Fibroblast of lung (primary cell): ENCODE results near the gene MAPT. TPM values are rescaled to one million over a fixed set of nuclear protein-coding genes. Genes with fewer than 3 reads are reported as not detected.
A peak's percentile ranks its signal among the peaks of the same experiment; 100 is the strongest.

Source experiments
- DNase-seq, 2 donors: peaks; one replicate each; pipeline versions ENCODE4 v3.0.0 to v3.0.0-alpha.2; 2010; ENCODE audit warnings: low read depth in 2 of 2
- H2AFZ ChIP-seq: 2 replicates; pipeline ENCODE4 v1.5.1; 2012; ENCODE audit warnings: low read length, control low read depth, inconsistent platforms
- H3K27ac ChIP-seq: 2 replicates; pipeline ENCODE4 v1.5.1; 2011; ENCODE audit warnings: low read length, control low read depth; ENCODE audit not compliant: insufficient read depth
- H3K27me3 ChIP-seq: 2 replicates; pipeline ENCODE4 v1.5.1; 2011; ENCODE audit warnings: mild to moderate bottlenecking, low read length; ENCODE audit not compliant: control insufficient read depth, insufficient read depth
- H3K36me3 ChIP-seq: 2 replicates; pipeline ENCODE4 v1.5.1; 2011; ENCODE audit warnings: low read length; ENCODE audit not compliant: control insufficient read depth, insufficient read depth
- H3K4me1 ChIP-seq: 2 replicates; pipeline ENCODE4 v1.5.1; 2011; ENCODE audit warnings: low read length; ENCODE audit not compliant: control insufficient read depth, insufficient read depth; ENCODE audit errors: extremely low read depth
- H3K4me2 ChIP-seq: 2 replicates; pipeline ENCODE4 v1.5.1; 2011; ENCODE audit warnings: low read length, control low read depth; ENCODE audit not compliant: insufficient read depth; ENCODE audit errors: extremely low read depth
- H3K4me3 ChIP-seq, 4 experiments: fragments of 200-600 bp in 1 of 4; sonication (generic) in 1 of 4; replicated peaks in 1 of 4; 2 replicates each; pipeline ENCODE4 v1.5.1; 2011 to 2016; ENCODE audit warnings: low read length in 4 of 4, low read depth in 3 of 4, mild to moderate bottlenecking in 3 of 4, control low read depth in 2 of 4, inconsistent platforms in 1 of 4, mixed read lengths in 1 of 4; ENCODE audit not compliant: insufficient read depth in 1 of 4; ENCODE audit errors: control extremely low read depth in 1 of 4
- H3K79me2 ChIP-seq: 2 replicates; pipeline ENCODE4 v1.5.1; 2012; ENCODE audit warnings: mild to moderate bottlenecking, low read length, inconsistent platforms; ENCODE audit not compliant: control insufficient read depth, insufficient read depth
- H3K9ac ChIP-seq: 2 replicates; pipeline ENCODE4 v1.5.1; 2011; ENCODE audit warnings: mild to moderate bottlenecking, low read length, control low read depth; ENCODE audit not compliant: insufficient read depth
- H3K9me3 ChIP-seq: 2 replicates; pipeline ENCODE4 v1.5.1; 2012; ENCODE audit warnings: low read depth, low read length; ENCODE audit not compliant: control insufficient read depth, insufficient read depth
- H4K20me1 ChIP-seq: 2 replicates; pipeline ENCODE4 v1.5.1; 2011; ENCODE audit warnings: low read length; ENCODE audit not compliant: control insufficient read depth, insufficient read depth; ENCODE audit errors: extremely low read depth
- CTCF ChIP-seq, 2 donors: IDR thresholded peaks in 1 of 2; conservative IDR thresholded peaks in 1 of 2; 1 replicate in 1 of 2; 2 replicates in 1 of 2; pipeline ENCODE4 v1.5.1; 2011 to 2012; ENCODE audit warnings: low read length in 2 of 2, control low read depth in 1 of 2, inconsistent platforms in 1 of 2, low read depth in 1 of 2, mild to moderate bottlenecking in 1 of 2
- EZH2 ChIP-seq: IDR thresholded peaks from 2 replicates; pipeline ENCODE4 v1.5.1; 2012; ENCODE audit warnings: low read length, control low read depth, mild to moderate bottlenecking; ENCODE audit errors: missing control alignments
- polyA plus RNA-seq, 2 donors: library from polyadenylated mRNA; depleted of rRNA in 1 of 2; stranded (reverse) in 1 of 2; unstranded in 1 of 2; fragments of >200 nt; gene quantifications; 2 replicates each; pipeline ENCODE4 v1.2.1, GENCODE V29; 2011 to 2012; ENCODE audit warnings: missing spikeins in 1 of 2
- total RNA-seq: library from RNA; depleted of rRNA; stranded (reverse); fragments of >200 nt; gene quantifications from 2 replicates; pipeline ENCODE4 v1.2.1, GENCODE V29; 2014

MAPT gene
- total and polyA plus RNA-seq, 2 donors (not counting 1 experiment from before 2014, with no cell fraction given) = 0.09 to 0.50 TPM

GRCh38 chr17:45995627-45996270, 101.4 kb downstream of the MAPT start:
- Histone ChIP-seq H4K20me1 (no peaks in the 10 kb centered on the region), H3K9me3 (no peaks in the 10 kb centered on the region), H3K4me2 (no peak overlapping the region), H3K27ac (no peak overlapping the region), H3K79me2 (no peaks in the 10 kb centered on the region), H3K9ac (no peak overlapping the region), H3K36me3 (no peaks in the 10 kb centered on the region), H3K27me3 (no peaks in the 10 kb centered on the region), H3K4me3 (no peak overlapping the region), H2AFZ (no peak overlapping the region), H3K4me1 (no peaks in the 10 kb centered on the region)
- TF ChIP-seq CTCF (conservative IDR thresholded peaks at IDR 0.05 in 1 of 2, IDR thresholded peaks at IDR 0.05 in 1 of 2; ENCODE audit: low read depth in 1 of 2, low read length in 2 of 2) (no peak), EZH2 (no peak)
- peak in 1 of 2 donors; percentile 60 for DNase-seq

GRCh38 chr17:45996282-45996937, 102.1 kb downstream of the MAPT start:
- Histone ChIP-seq H4K20me1 (no peaks in the 10 kb centered on the region), H3K4me3 (no peak overlapping the region), H3K36me3 (no peaks in the 10 kb centered on the region), H3K9me3 (no peaks in the 10 kb centered on the region), H3K79me2 (no peaks in the 10 kb centered on the region), H3K4me2 (no peak overlapping the region), H2AFZ (no peak overlapping the region), H3K9ac (no peak overlapping the region), H3K27me3 (no peaks in the 10 kb centered on the region), H3K27ac (no peak overlapping the region), H3K4me1 (no peaks in the 10 kb centered on the region)
- TF ChIP-seq EZH2 (no peak), CTCF (conservative IDR thresholded peaks at IDR 0.05 in 1 of 2, IDR thresholded peaks at IDR 0.05 in 1 of 2; ENCODE audit: low read depth in 1 of 2, low read length in 2 of 2) (no peak)
- no peak for DNase-seq

GRCh38 chr17:45997166-45997565, 102.8 kb downstream of the MAPT start:
- Histone ChIP-seq H3K4me2 (no peak overlapping the region), H3K9me3 (no peaks in the 10 kb centered on the region), H4K20me1 (no peaks in the 10 kb centered on the region), H3K9ac (no peak overlapping the region), H3K27me3 (peaks cover 3% of the 10 kb centered on the region), H3K27ac (no peak overlapping the region), H3K79me2 (no peaks in the 10 kb centered on the region), H3K4me3 (no peak overlapping the region), H3K36me3 (no peaks in the 10 kb centered on the region), H3K4me1 (no peaks in the 10 kb centered on the region), H2AFZ (no peak overlapping the region)
- no peak for DNase-seq
- TF ChIP-seq EZH2 = no peak
- TF ChIP-seq CTCF (conservative IDR thresholded peaks at IDR 0.05 in 1 of 2, IDR thresholded peaks at IDR 0.05 in 1 of 2; ENCODE audit: low read depth in 1 of 2, low read length in 2 of 2) = no peak
